HepG2 (cell line): Measurements from ENCODE around the gene SLC17A9. TPM values are rescaled to one million over a fixed set of nuclear protein-coding genes. Genes with fewer than 3 reads are reported as not detected.

Source experiments
- ARNTL ChIP-seq: sonication (generic); formaldehyde crosslinking; IDR thresholded peaks from 2 replicates; pipeline ENCODE4 v1.4.0; 2020; ENCODE audit warnings: mild to moderate bottlenecking, missing genetic modification reagents
- FOXM1 ChIP-seq: sonication (generic); formaldehyde crosslinking; IDR thresholded peaks from 2 replicates; pipeline ENCODE4 v1.5.0; 2020; ENCODE audit warnings: missing genetic modification reagents
- HNRNPUL1 ChIP-seq: fragments of 200-400 bp; formaldehyde crosslinking; IDR thresholded peaks from 2 replicates; pipeline ENCODE4 v1.6.1; 2017; ENCODE audit warnings: low read depth, mild to moderate bottlenecking, low read length, moderate library complexity
- HOXA3 ChIP-seq: sonication (generic); formaldehyde crosslinking; IDR thresholded peaks from 2 replicates; pipeline ENCODE4 v1.5.0; 2020; ENCODE audit warnings: missing genetic modification reagents
- HOXD1 ChIP-seq: sonication (generic); formaldehyde crosslinking; IDR thresholded peaks from 2 replicates; pipeline ENCODE4 v1.5.0; 2020; ENCODE audit warnings: missing genetic modification reagents
- KDM5A ChIP-seq: fragments of 200-600 bp; sonication (generic); IDR thresholded peaks from 2 replicates; pipeline ENCODE4 v1.7.0; 2018; ENCODE audit warnings: antibody characterized with exemption, mild to moderate bottlenecking, low read length, borderline replicate concordance
- KLF15 ChIP-seq: sonication (generic); formaldehyde crosslinking; IDR thresholded peaks from 2 replicates; pipeline ENCODE4 v1.8.1; 2023; ENCODE audit warnings: borderline replicate concordance, mild to moderate bottlenecking, inconsistent platforms, missing genetic modification reagents, mixed read lengths
- NR0B2 ChIP-seq: sonication (generic); formaldehyde crosslinking; IDR thresholded peaks from 2 replicates; pipeline ENCODE4 v1.4.0; 2020; ENCODE audit warnings: mild to moderate bottlenecking, missing genetic modification reagents
- NR2F6 ChIP-seq, 2 experiments: IDR thresholded peaks; 2 replicates each; pipeline ENCODE4 v1.6.1; 2016; ENCODE audit warnings: antibody characterized with exemption in 1 of 2, mild to moderate bottlenecking in 1 of 2
- SMARCC2 ChIP-seq: fragments of 450-650 bp; IDR thresholded peaks from 2 replicates; pipeline ENCODE4 v1.6.1; 2017; ENCODE audit warnings: antibody characterized with exemption, mild to moderate bottlenecking
- SNAPC4 ChIP-seq: sonication (generic); formaldehyde crosslinking; IDR thresholded peaks from 2 replicates; pipeline ENCODE4 v1.4.0; 2020; ENCODE audit warnings: mild to moderate bottlenecking, missing genetic modification reagents
- TAF1 ChIP-seq: sonication (generic); formaldehyde crosslinking; IDR thresholded peaks from 2 replicates; pipeline ENCODE4 v1.4.0; 2020; ENCODE audit warnings: missing genetic modification reagents
- ZBTB10 ChIP-seq: sonication (generic); formaldehyde crosslinking; IDR thresholded peaks from 2 replicates; pipeline ENCODE4 v1.4.0; 2020; ENCODE audit warnings: missing genetic modification reagents, borderline replicate concordance
- ZNF180 ChIP-seq: sonication (generic); formaldehyde crosslinking; IDR thresholded peaks from 2 replicates; pipeline ENCODE4 v1.4.0; 2020; ENCODE audit warnings: low read depth, missing genetic modification reagents, borderline replicate concordance
- ZNF383 ChIP-seq: sonication (generic); formaldehyde crosslinking; IDR thresholded peaks from 2 replicates; pipeline ENCODE4 v1.4.0; 2020; ENCODE audit warnings: missing genetic modification reagents, mild to moderate bottlenecking, borderline replicate concordance
- ZNF567 ChIP-seq: sonication (generic); formaldehyde crosslinking; IDR thresholded peaks from 2 replicates; pipeline ENCODE4 v1.8.1; 2023; ENCODE audit warnings: mild to moderate bottlenecking, missing genetic modification reagents, borderline replicate concordance
- ZNF569 ChIP-seq: sonication (generic); formaldehyde crosslinking; IDR thresholded peaks from 2 replicates; pipeline ENCODE4 v1.5.0; 2020; ENCODE audit warnings: mild to moderate bottlenecking, missing genetic modification reagents, moderate library complexity, borderline replicate concordance
- ZNF580 ChIP-seq: IDR thresholded peaks from 2 replicates; pipeline ENCODE4 v1.6.1; 2016; ENCODE audit warnings: low read depth, borderline replicate concordance
- ZNF713 ChIP-seq: sonication (generic); formaldehyde crosslinking; IDR thresholded peaks from 2 replicates; pipeline ENCODE4 v1.4.0; 2020; ENCODE audit warnings: mild to moderate bottlenecking, missing genetic modification reagents
- ZSCAN20 ChIP-seq: sonication (generic); formaldehyde crosslinking; IDR thresholded peaks from 2 replicates; pipeline ENCODE4 v1.4.0; 2020; ENCODE audit warnings: missing genetic modification reagents, mild to moderate bottlenecking, borderline replicate concordance
- polyA plus RNA-seq, 8 experiments: library from polyadenylated mRNA; depleted of rRNA in 3 of 8; stranded (reverse) in 7 of 8; unstranded in 1 of 8; fragments of >200 nt; fragmentation: Illumina TruSeq in 4 of 8; extraction: Trizol in 4 of 8; gene quantifications; 2 replicates each; pipeline versions ENCODE4 v1.2.1 to v1.2.3, GENCODE V29; 2011 to 2016; ENCODE audit warnings: low read depth in 4 of 8, missing spikeins in 1 of 8, mixed read lengths in 1 of 8; ENCODE audit not compliant: insufficient read depth in 1 of 8
- total RNA-seq, 5 experiments: library from RNA; depleted of rRNA; stranded (reverse); fragments of >200 nt; fragmentation: Illumina TruSeq; extraction: Trizol; gene quantifications; 2 replicates each; pipeline ENCODE4 v1.2.3, GENCODE V29; 2016; ENCODE audit warnings: low read depth in 1 of 5

SLC17A9 gene
- total and polyA plus RNA-seq, 2 of the 13 experiments (the other 11 are each of a cell fraction or from before 2014, with no cell fraction given): 110 to 191 TPM

GRCh38 chr20:62925420-62926228 is 26.9 kb upstream of the SLC17A9 start (continued):
- TF ChIP-seq ZNF569 (CRISPR knock-in tag): 0 out of 2 replicates have a peak, but pooled peaks have one; percentile 30
- no peak for TF ChIP-seq FOXM1 (CRISPR knock-in tag)
- TF ChIP-seq ZNF180 (CRISPR knock-in tag): no peak; the same call in 1 of the 2 replicates
- TF ChIP-seq HOXD1 (CRISPR knock-in tag): peak; percentile 60; the same call in 1 of the 2 replicates
- TF ChIP-seq ARNTL (CRISPR knock-in tag): peak; percentile 47; the same call in 1 of the 2 replicates
- no peak for TF ChIP-seq HNRNPUL1
- TF ChIP-seq TAF1 (CRISPR knock-in tag): peak; percentile 42; the same call in 1 of the 2 replicates
- TF ChIP-seq ZNF580: peak; percentile 51; the same call in 1 of the 2 replicates
- 0 out of 2 replicates have a peak, but pooled peaks have one; percentile 34 for TF ChIP-seq ZSCAN20 (CRISPR knock-in tag)
- 0 out of 2 replicates have a peak, but pooled peaks have one; percentile 1 for TF ChIP-seq ZNF713
- TF ChIP-seq ZNF567 (CRISPR knock-in tag): no peak
- TF ChIP-seq KLF15 (CRISPR knock-in tag): no peak
- peak; percentile 53; the same call in 1 of the 2 replicates for TF ChIP-seq SNAPC4 (CRISPR knock-in tag)
- no peak; the same call in 1 of the 2 replicates for TF ChIP-seq NR0B2 (CRISPR knock-in tag)
- no peak for TF ChIP-seq SMARCC2
- TF ChIP-seq NR2F6 (IDR thresholded peaks at IDR 0.05): no peak
- TF ChIP-seq NR2F6 (CRISPR knock-in tag; IDR thresholded peaks at IDR 0.05): 0 out of 2 replicates have a peak, but pooled peaks have one; percentile 10
- 0 out of 2 replicates have a peak, but pooled peaks have one; percentile 13 for TF ChIP-seq KDM5A
- no peak for TF ChIP-seq HOXA3 (CRISPR knock-in tag)
- no peak for TF ChIP-seq ZNF383 (CRISPR knock-in tag)
- no peak for TF ChIP-seq ZBTB10 (CRISPR knock-in tag)
